Endothelial cell of umbilical vein (primary cell): ENCODE results near the gene MPHOSPH8. TPM values are rescaled to one million over a fixed set of nuclear protein-coding genes. Genes with fewer than 3 reads are reported as not detected.
"Not testable (repeated sequence)": the region's sequence is repeated elsewhere in the genome, so short reads cannot be mapped to it uniquely, and the experiment has no call there.

Experiments
- BruUV-seq: library from RNA; stranded (reverse); fragments of 400-500 nt; replicated peaks from 2 replicates; lab custom pipeline; 2021; lab: Mats Ljungman, UMichigan
- CTCF ChIA-PET: fragments of 300-600, 350-600 bp; sonication (Branson Sonifier 250); formaldehyde crosslinking; loops from one replicate; lab custom pipeline; 2021; ENCODE audit warnings: antibody characterized with exemption, inconsistent platforms; lab: Charles Lee
- POLR2A ChIA-PET: fragments of 300-600, 350-600 bp; sonication (Branson Sonifier 250); formaldehyde crosslinking; loops from one replicate; lab custom pipeline; 2021; ENCODE audit warnings: antibody characterized with exemption, inconsistent platforms; lab: Charles Lee
- DNase-seq: peaks from one replicate; pipeline ENCODE4 v3.0.0-alpha.2; 2011; ENCODE audit warnings: low read depth, low spot score
- FAIRE-seq: peaks from 2 replicates; lab custom pipeline; 2011; peaks lifted over from hg19 to GRCh38; lab: Jason Lieb, UNC
- H2AFZ ChIP-seq: 2 replicates; pipeline ENCODE4 v1.6.0; 2012; ENCODE audit warnings: low read depth, low read length, control low read depth, inconsistent platforms
- H3K27ac ChIP-seq: 2 replicates; pipeline ENCODE4 v1.5.1; 2011; ENCODE audit warnings: low read depth, mild to moderate bottlenecking, control low read depth, low read length, moderate library complexity; ENCODE audit not compliant: insufficient read depth
- H3K27me3 ChIP-seq, 2 experiments: 2 replicates each; pipeline versions ENCODE4 v1.6.0 to v1.6.1; 2011; ENCODE audit warnings: low read length in 2 of 2, mixed read lengths in 1 of 2; ENCODE audit not compliant: control insufficient read depth in 2 of 2, insufficient read depth in 2 of 2
- H3K36me3 ChIP-seq, 2 experiments: 2 replicates in 1 of 2; 3 replicates in 1 of 2; pipeline ENCODE4 v1.5.1; 2011; ENCODE audit warnings: low read length in 2 of 2, mild to moderate bottlenecking in 1 of 2, moderate library complexity in 1 of 2; ENCODE audit not compliant: control insufficient read depth in 2 of 2, insufficient read depth in 2 of 2; ENCODE audit errors: extremely low read depth in 1 of 2
- H3K4me1 ChIP-seq: 3 replicates; pipeline ENCODE4 v1.5.1; 2011; ENCODE audit warnings: mild to moderate bottlenecking, low read length; ENCODE audit not compliant: control insufficient read depth, insufficient read depth; ENCODE audit errors: extremely low read depth
- H3K4me2 ChIP-seq: 2 replicates; pipeline ENCODE4 v1.6.1; 2011; ENCODE audit warnings: low read length, control low read depth, mixed read lengths; ENCODE audit not compliant: insufficient read depth
- H3K4me3 ChIP-seq, 3 experiments: fragments of 200-600 bp in 1 of 3; sonication (generic), shearing (Covaris generic) in 1 of 3; replicated peaks in 1 of 3; 2 replicates each; pipeline ENCODE4 v1.5.1; 2011 to 2016; ENCODE audit warnings: control low read depth in 3 of 3, low read length in 3 of 3, mild to moderate bottlenecking in 2 of 3, inconsistent platforms in 1 of 3, low read depth in 1 of 3, moderate library complexity in 1 of 3; ENCODE audit not compliant: insufficient read depth in 1 of 3
- H3K79me2 ChIP-seq: 2 replicates; pipeline ENCODE4 v1.6.0; 2012; ENCODE audit warnings: low read length, inconsistent platforms; ENCODE audit not compliant: control insufficient read depth, insufficient read depth
- H3K9ac ChIP-seq: replicated peaks from 2 replicates; pipeline ENCODE3; 2011; ENCODE audit warnings: low read length, control low read depth; ENCODE audit not compliant: insufficient read depth; ENCODE audit errors: extremely low read depth
- H3K9me1 ChIP-seq: replicated peaks from 3 replicates; pipeline ENCODE4 v1.6.0; 2011; ENCODE audit warnings: mild to moderate bottlenecking, low read length; ENCODE audit not compliant: control insufficient read depth, insufficient read depth; ENCODE audit errors: extremely low read depth
- H3K9me3 ChIP-seq: replicated peaks from 2 replicates; pipeline ENCODE4 v1.5.1; 2012; ENCODE audit warnings: low read length, inconsistent platforms; ENCODE audit not compliant: control insufficient read depth, insufficient read depth
- H4K20me1 ChIP-seq: replicated peaks from 2 replicates; pipeline ENCODE3; 2011; ENCODE audit warnings: mild to moderate bottlenecking, low read length; ENCODE audit not compliant: control insufficient read depth, insufficient read depth; ENCODE audit errors: extremely low read depth
- EZH2 ChIP-seq: IDR thresholded peaks from 2 replicates; pipeline ENCODE4 v1.6.1; 2012; ENCODE audit warnings: borderline replicate concordance, low read depth, mild to moderate bottlenecking, moderate library complexity, low read length, inconsistent platforms; ENCODE audit not compliant: severe bottlenecking
- FOS ChIP-seq: IDR thresholded peaks from 2 replicates; pipeline ENCODE4 v1.6.1; 2011; ENCODE audit warnings: mild to moderate bottlenecking, low read length, moderate library complexity, borderline replicate concordance; ENCODE audit not compliant: insufficient read depth
- GATA2 ChIP-seq: IDR thresholded peaks from 2 replicates; pipeline ENCODE4 v1.7.0; 2011; ENCODE audit warnings: low read depth, mild to moderate bottlenecking, moderate library complexity, mixed read lengths, low read length; ENCODE audit not compliant: insufficient read length, insufficient read depth
- JUN ChIP-seq: IDR thresholded peaks from 2 replicates; pipeline ENCODE4 v1.6.1; 2011; ENCODE audit warnings: borderline replicate concordance, low read depth; ENCODE audit not compliant: insufficient read length, insufficient read depth
- MYC ChIP-seq: IDR thresholded peaks from one replicate; pipeline ENCODE4 v1.6.1; 2011; ENCODE audit warnings: mild to moderate bottlenecking, low read depth, low read length
- POLR2A ChIP-seq: IDR thresholded peaks from 2 replicates; pipeline ENCODE4 v1.6.1; 2012; ENCODE audit warnings: low read depth, mild to moderate bottlenecking, control low read depth, low read length
- POLR2AphosphoS5 ChIP-seq: IDR thresholded peaks from 2 replicates; pipeline ENCODE4 v1.6.1; 2012; ENCODE audit warnings: low read depth, mild to moderate bottlenecking, control low read depth, low read length, moderate library complexity; ENCODE audit not compliant: insufficient read depth
- dilution Hi-C: fragments of 300-500 bp; cut with MboI; formaldehyde crosslinking; loops from one replicate; pipeline ENCODE4 v1.15.0; 2019; ENCODE audit warnings: low sequenced_read_pairs; ENCODE audit not compliant: extremely low pct_ligation_motif_present
- intact Hi-C: fragments of 100-400 bp; cut with micrococcal nuclease; formaldehyde crosslinking; loops from one replicate; pipeline ENCODE4 v1.10.0; 2022
- polyA plus RNA-seq, 4 experiments: library from polyadenylated mRNA; depleted of rRNA in 3 of 4; stranded (reverse) in 3 of 4; unstranded in 1 of 4; fragments of >200 nt; gene quantifications; 2 replicates each; pipeline versions ENCODE4 v1.2.1 to v1.2.3, GENCODE V29; 2011 to 2012; ENCODE audit warnings: missing spikeins in 1 of 4
- total RNA-seq: library from RNA; stranded (reverse); gene quantifications from 2 replicates; pipeline ENCODE4 v1.2.3, GENCODE V29; 2021
- TF ChIP-seq, protein P1 (sequence below), 2 donors: IDR thresholded peaks; 1 replicate in 1 of 2; 2 replicates in 1 of 2; pipeline ENCODE4 v1.5.1; 2011; ENCODE audit warnings: low read length in 2 of 2, mild to moderate bottlenecking in 2 of 2, moderate library complexity in 2 of 2, control low read depth in 1 of 2, inconsistent platforms in 1 of 2, low read depth in 1 of 2; ENCODE audit not compliant: insufficient read depth in 1 of 2; ENCODE audit errors: extremely low read depth in 1 of 2
- TF ChIP-seq, protein P2 (sequence below): IDR thresholded peaks from 2 replicates; pipeline ENCODE4 v1.6.1; 2011; ENCODE audit not compliant: insufficient read depth, insufficient read length

Gene MPHOSPH8
- total and polyA plus RNA-seq, 2 donors (not counting 3 experiments of a cell fraction or from before 2014, with no cell fraction given) = 16.2 to 31.5 TPM

DNA sequence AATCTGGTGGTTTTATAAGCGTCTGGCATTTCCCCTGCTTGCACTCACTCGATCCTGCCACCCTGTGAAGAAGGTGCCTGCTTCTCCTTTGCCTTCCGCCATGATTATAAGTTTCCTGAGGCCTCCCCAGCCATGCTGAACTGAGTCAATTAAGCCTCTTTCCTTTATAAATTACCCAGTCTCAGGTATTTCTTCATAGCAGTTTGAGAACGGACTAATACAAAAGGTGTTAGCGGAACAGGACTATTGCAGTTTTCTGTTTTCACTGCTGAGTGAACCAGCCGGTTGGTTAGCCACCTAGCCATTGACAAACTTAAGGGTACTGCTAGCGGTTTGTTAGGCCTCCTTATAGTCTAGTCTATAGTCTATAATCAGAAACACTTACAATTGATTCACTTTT is 2.5 kb downstream of the MPHOSPH8 start:
- H2AFZ ChIP-seq, dilution Hi-C loops, H3K27me3 ChIP-seq, CTCF ChIA-PET, BruUV-seq, FAIRE-seq, H3K9me1 ChIP-seq, POLR2A ChIA-PET, intact Hi-C loops, H3K27ac ChIP-seq, DNase-seq, H3K4me3 ChIP-seq, H3K4me2 ChIP-seq, H3K36me3 ChIP-seq, H3K9ac ChIP-seq, H3K9me3 ChIP-seq, H4K20me1 ChIP-seq: not testable (repeated sequence)
- Histone ChIP-seq H3K4me1 (peaks cover 19% of the 10 kb centered on the region), H3K79me2 (peaks cover 60% of the 10 kb centered on the region)

DNA sequence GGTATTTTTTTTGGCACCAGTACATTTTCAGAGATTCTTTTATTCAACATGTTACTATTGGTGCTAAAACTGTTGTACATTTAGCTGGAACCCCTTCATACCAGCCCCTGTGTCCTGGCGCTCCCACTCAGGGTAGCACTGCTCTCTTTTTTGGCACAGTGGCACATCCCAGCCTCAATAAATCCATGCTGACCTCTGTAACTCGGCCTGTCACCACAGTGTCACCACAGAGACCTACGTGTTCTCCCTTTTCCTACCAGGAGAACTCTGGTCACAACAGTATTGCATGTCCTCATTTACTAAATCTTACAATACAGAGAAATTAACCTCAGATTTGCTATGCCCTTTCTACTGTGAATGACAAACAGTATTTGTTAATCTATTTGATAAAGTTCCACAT is 10.2 kb downstream of the MPHOSPH8 start:
- no peak for TF ChIP-seq JUN
- TF ChIP-seq, protein P1, sequence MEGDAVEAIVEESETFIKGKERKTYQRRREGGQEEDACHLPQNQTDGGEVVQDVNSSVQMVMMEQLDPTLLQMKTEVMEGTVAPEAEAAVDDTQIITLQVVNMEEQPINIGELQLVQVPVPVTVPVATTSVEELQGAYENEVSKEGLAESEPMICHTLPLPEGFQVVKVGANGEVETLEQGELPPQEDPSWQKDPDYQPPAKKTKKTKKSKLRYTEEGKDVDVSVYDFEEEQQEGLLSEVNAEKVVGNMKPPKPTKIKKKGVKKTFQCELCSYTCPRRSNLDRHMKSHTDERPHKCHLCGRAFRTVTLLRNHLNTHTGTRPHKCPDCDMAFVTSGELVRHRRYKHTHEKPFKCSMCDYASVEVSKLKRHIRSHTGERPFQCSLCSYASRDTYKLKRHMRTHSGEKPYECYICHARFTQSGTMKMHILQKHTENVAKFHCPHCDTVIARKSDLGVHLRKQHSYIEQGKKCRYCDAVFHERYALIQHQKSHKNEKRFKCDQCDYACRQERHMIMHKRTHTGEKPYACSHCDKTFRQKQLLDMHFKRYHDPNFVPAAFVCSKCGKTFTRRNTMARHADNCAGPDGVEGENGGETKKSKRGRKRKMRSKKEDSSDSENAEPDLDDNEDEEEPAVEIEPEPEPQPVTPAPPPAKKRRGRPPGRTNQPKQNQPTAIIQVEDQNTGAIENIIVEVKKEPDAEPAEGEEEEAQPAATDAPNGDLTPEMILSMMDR (IDR thresholded peaks at IDR 0.05; ENCODE audit: extremely low read depth in 1 of 2, insufficient read depth in 1 of 2, low read depth in 1 of 2, low read length in 2 of 2) = no peak
- no peak for TF ChIP-seq FOS
- no peak for TF ChIP-seq POLR2AphosphoS5
- no peak for TF ChIP-seq GATA2
- TF ChIP-seq POLR2A = no peak
- TF ChIP-seq EZH2 = no peak
- TF ChIP-seq, protein P2, sequence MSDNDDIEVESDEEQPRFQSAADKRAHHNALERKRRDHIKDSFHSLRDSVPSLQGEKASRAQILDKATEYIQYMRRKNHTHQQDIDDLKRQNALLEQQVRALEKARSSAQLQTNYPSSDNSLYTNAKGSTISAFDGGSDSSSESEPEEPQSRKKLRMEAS = no peak
- no peak for TF ChIP-seq MYC
- POLR2A ChIA-PET = no interaction called here
- no peak for FAIRE-seq
- intact Hi-C loops (no loop called here), dilution Hi-C loops (no loop called here)
- no peak overlapping the region for H3K4me3 ChIP-seq
- H3K9me1 ChIP-seq = no peaks in the 10 kb centered on the region
- peaks cover 22% of the 10 kb centered on the region for H3K79me2 ChIP-seq
- CTCF ChIA-PET = no interaction called here
- H3K9me3 ChIP-seq = no peaks in the 10 kb centered on the region
- DNase-seq = no peak
- H3K4me2 ChIP-seq = no peak overlapping the region
- no peak overlapping the region for H3K27ac ChIP-seq
- no peak overlapping the region for H3K9ac ChIP-seq
- BruUV-seq = no TSS peak
- H4K20me1 ChIP-seq = no peaks in the 10 kb centered on the region
- H2AFZ ChIP-seq = no peak overlapping the region
- H3K36me3 ChIP-seq = peaks cover 5 to 11% of the 10 kb centered on the region in 2 experiments
- no peaks in the 10 kb centered on the region for H3K4me1 ChIP-seq
- H3K27me3 ChIP-seq = no peaks in the 10 kb centered on the region
